ENCODE results near the gene GNGT2. TPM values are rescaled to one million over a fixed set of nuclear protein-coding genes. Genes with fewer than 3 reads are reported as not detected.
A peak's percentile ranks its signal among the peaks of the same experiment; 100 is the strongest.

GNGT2 gene
- total RNA-seq, 1 donor from 2014 or later = not detected

- Histone ChIP-seq H3K27me3 (peaks cover 3% of the 10 kb centered on the region), H3K27ac (no peak overlapping the region), H3K9me3 (no peaks in the 10 kb centered on the region), H3K4me3 (peak overlapping the region; percentile 28 to 30), H3K36me3 (no peaks in the 10 kb centered on the region), H3K4me1 (no peaks in the 10 kb centered on the region)
- no peak for DNase-seq (ENCODE audit: low spot score in 2 of 2)
- intact Hi-C loops (cut with DNase I) = no loop called here
- peak; percentile 72 to 85 (median 81) for TF ChIP-seq CTCF (IDR thresholded peaks at IDR 0.05)
Observed at GRCh38 chr17:49223517-49224197, 13.3 kb upstream of the GNGT2 start.

- TF ChIP-seq CTCF (IDR thresholded peaks at IDR 0.05) = no peak
- no peak for DNase-seq (ENCODE audit: low spot score in 2 of 2)
- no peaks in the 10 kb centered on the region for H3K9me3 ChIP-seq
- no peaks in the 10 kb centered on the region for H3K4me1 ChIP-seq
- no peak overlapping the region for H3K4me3 ChIP-seq
- peaks cover 3% of the 10 kb centered on the region for H3K27me3 ChIP-seq
- H3K27ac ChIP-seq = no peak overlapping the region
- no peaks in the 10 kb centered on the region for H3K36me3 ChIP-seq
- intact Hi-C loops (cut with DNase I) = no loop called here
Observed at GRCh38 chr17:49223168-49223516, 12.8 kb upstream of the GNGT2 start.

GRCh38 chr17:49219987-49220386, 9.6 kb upstream of the GNGT2 start:
- H3K36me3 ChIP-seq = no peaks in the 10 kb centered on the region
- DNase-seq (ENCODE audit: low spot score in 2 of 2) = no peak
- H3K27me3 ChIP-seq = peaks cover 3% of the 10 kb centered on the region
- no peak overlapping the region for H3K4me3 ChIP-seq
- intact Hi-C loops (cut with DNase I) = no loop called here
- TF ChIP-seq CTCF (IDR thresholded peaks at IDR 0.05) = no peak
- H3K27ac ChIP-seq = no peak overlapping the region
- H3K4me1 ChIP-seq = no peaks in the 10 kb centered on the region
- H3K9me3 ChIP-seq = no peaks in the 10 kb centered on the region

GRCh38 chr17:49218941-49219913, 8.9 kb upstream of the GNGT2 start:
- intact Hi-C loops (cut with DNase I) = no loop called here
- no peak for DNase-seq (ENCODE audit: low spot score in 2 of 2)
- Histone ChIP-seq H3K4me1 (no peaks in the 10 kb centered on the region), H3K36me3 (no peaks in the 10 kb centered on the region), H3K4me3 (no peak overlapping the region), H3K9me3 (no peaks in the 10 kb centered on the region), H3K27ac (no peak overlapping the region), H3K27me3 (peaks cover under 1% of the 10 kb centered on the region)
- TF ChIP-seq CTCF (IDR thresholded peaks at IDR 0.05) = peak in 2 of 3 experiments; percentile 5 to 26

GRCh38 chr17:49217651-49218413, 7.5 kb upstream of the GNGT2 start:
- peak overlapping the region in 1 of 2 donors; percentile 6 for H3K27ac ChIP-seq
- no peaks in the 10 kb centered on the region for H3K4me1 ChIP-seq
- intact Hi-C loops (cut with DNase I) = no loop called here
- H3K9me3 ChIP-seq = no peaks in the 10 kb centered on the region
- H3K4me3 ChIP-seq = no peak overlapping the region
- peak; percentile 63 to 78 for DNase-seq (ENCODE audit: low spot score in 2 of 2)
- no peaks in the 10 kb centered on the region for H3K36me3 ChIP-seq
- H3K27me3 ChIP-seq = no peaks in the 10 kb centered on the region
- no peak for TF ChIP-seq CTCF (IDR thresholded peaks at IDR 0.05)
